Heart right ventricle (tissue), 16 donors: ENCODE measurements around the gene ZNF462. TPM values are rescaled to one million over a fixed set of nuclear protein-coding genes. Genes with fewer than 3 reads are reported as not detected.

Experiments used
- ATAC-seq, 8 donors: fragments of 200-7000 bp; cut with Tn5 transposase; one replicate each; pipeline ENCODE4 v1.9.1; 2020; ENCODE audit warnings: mild to moderate bottlenecking in 8 of 8, moderate library complexity in 8 of 8, moderate number of reproducible peaks in 1 of 8
- DNase-seq, 2 donors: peaks; one replicate each; pipeline ENCODE4 v3.0.0-alpha.2; 2020
- H3K27ac ChIP-seq, 10 donors: fragments of 200-600 bp; sonication (generic) in 2 of 10; one replicate each; pipeline versions ENCODE4 v1.5.0 to v1.8.0; 2020 to 2022; ENCODE audit warnings: mild to moderate bottlenecking in 3 of 10
- H3K27me3 ChIP-seq, 7 donors: fragments of 200-600 bp; one replicate each; pipeline ENCODE4 v1.8.0; 2021 to 2022; ENCODE audit warnings: mild to moderate bottlenecking in 2 of 7
- H3K36me3 ChIP-seq, 9 donors: fragments of 200-600 bp; sonication (generic) in 1 of 9; one replicate each; pipeline versions ENCODE4 v1.5.0 to v1.8.0; 2020 to 2022; ENCODE audit warnings: mild to moderate bottlenecking in 2 of 9
- H3K4me1 ChIP-seq, 9 donors: fragments of 200-600 bp; sonication (generic) in 1 of 9; one replicate each; pipeline versions ENCODE4 v1.5.0 to v1.8.0; 2020 to 2022; ENCODE audit warnings: mild to moderate bottlenecking in 4 of 9
- H3K4me3 ChIP-seq, 10 donors: fragments of 200-600 bp; sonication (generic) in 2 of 10; one replicate each; pipeline versions ENCODE4 v1.5.0 to v1.8.0; 2020 to 2022; ENCODE audit warnings: mild to moderate bottlenecking in 7 of 10, moderate library complexity in 2 of 10
- H3K9me3 ChIP-seq, 11 donors: fragments of 200-600 bp in 10 of 11; sonication (generic) in 2 of 11; one replicate each; pipeline versions ENCODE4 v1.5.0 to v1.8.0; 2013 to 2022; ENCODE audit warnings: mild to moderate bottlenecking in 2 of 11, control low read depth in 1 of 11, moderate library complexity in 1 of 11
- CTCF ChIP-seq, 9 donors: fragments of 200-600 bp; sonication (generic) in 2 of 9; IDR thresholded peaks; one replicate each; pipeline versions ENCODE4 v1.5.0 to v1.8.0; 2021 to 2022; ENCODE audit warnings: antibody characterized with exemption in 9 of 9, mild to moderate bottlenecking in 5 of 9, moderate library complexity in 1 of 9
- WGBS, 2 donors: extraction: QIAGEN DNeasy Blood & Tissue Kit; methylation state at CpG; one replicate each; pipeline ENCODE4 v1.1.7; 2013; ENCODE audit warnings: inconsistent platforms in 1 of 2; 5-methylcytosine and 5-hydroxymethylcytosine counted together
- intact Hi-C, 10 donors: fragments of 100-400 bp; cut with DNase I; formaldehyde crosslinking; loops; one replicate each; pipeline versions ENCODE4 v1.11.1 to v1.14.2; 2022
- polyA plus RNA-seq, 2 donors: library from polyadenylated mRNA; stranded (reverse); fragments of 200-250 nt; gene quantifications; one replicate each; pipeline ENCODE4 v1.2.3, GENCODE V29; 2013
- total RNA-seq, 10 donors: library from RNA; stranded (reverse); fragmentation: NEBNext Ultra II Directional in 3 of 10; extraction: Animal tissue kit (Norgen Biotek cat#: 25700) in 3 of 10; gene quantifications; one replicate each; pipeline versions ENCODE4 v1.2.1 to v1.2.4, GENCODE V29; 2021 to 2023
- donor health status: Arrhythmogenic right ventricular cardiomyopathy.
- donor health status: ischemic (EF 13 %, LVEDD 7.1; RV severe dilation, severe dysfunction).
- donor health status: healthy with polysubstance abuse.
- donor health status: DM: no; HTN: yes; CAD: no.
- donor health status: DM: no; HTN: no; CAD: no.
- donor health status: ischemic (EF 25% LVEDD 6.9; RV normal size, moderate dysfunction).
- donor health status: ischemic (EF 25% LVEDD 5.7; RV mildly dilated, moderate dysfunction).
- donor health status: healthy.
- donor health status: DM: yes; HTN: yes; CAD: no.
- donor health status: Ischemic cardiomyopathy.
- donor health status: ischemic (EF 35%, LVEDD 5.7; RV mildly dilated, moderate dysfunction).
- donor health status: nonischemic (EF 11% LVEDD 7.7; RV severe dilation, severe dysfunction).
- donor health status: DM: yes; HTN: yes; CAD: no.
- donor health status: PGD.
- donor health status: ischemic (EF 29% LVEDD 5.4; RV normal size, mild dysfunction).
- donor health status: nonischemic (EF 23%, LVEDD 6.1; RV moderate dilation, normal function).

ZNF462 gene
- total and polyA plus RNA-seq, 12 donors = 1.9 to 47.7 (median 33.1) TPM

GRCh38 chr9:107049046-107049802, 186.3 kb downstream of the ZNF462 start:
- H3K36me3 ChIP-seq = no peaks in the 10 kb centered on the region
- H3K4me3 ChIP-seq = no peak overlapping the region
- 77 to 82% methylated on average over 13 of the region's 13 CpGs for WGBS, 2 donors
- H3K9me3 ChIP-seq = no peaks in the 10 kb centered on the region
- DNase-seq = no peak
- no peak for TF ChIP-seq CTCF (IDR thresholded peaks at IDR 0.05)
- H3K27me3 ChIP-seq = no peaks in the 10 kb centered on the region
- no peak for ATAC-seq
- intact Hi-C loops = loop anchor here in 1 of 10 donors (10.0 kb wide), 1 partner anchor 394 kb away; no protein-coding TSS in a partner anchor
- H3K4me1 ChIP-seq = peaks cover 0 to 3% (median 0%) of the 10 kb centered on the region in 9 donors
- no peak overlapping the region for H3K27ac ChIP-seq

- Histone ChIP-seq H3K4me3 (no peak overlapping the region), H3K9me3 (no peaks in the 10 kb centered on the region), H3K36me3 (no peaks in the 10 kb centered on the region), H3K4me1 (no peaks in the 10 kb centered on the region), H3K27me3 (no peaks in the 10 kb centered on the region), H3K27ac (no peak overlapping the region)
- 57 to 60% methylated on average over 2 of the region's 2 CpGs for WGBS, 2 donors
- DNase-seq = no peak
- no peak for ATAC-seq
- intact Hi-C loops = loop anchor here in 1 of 10 donors (10.0 kb wide), 1 partner anchor 395 kb away; no protein-coding TSS in a partner anchor
- TF ChIP-seq CTCF (IDR thresholded peaks at IDR 0.05) = no peak
These were observed 186.8 kb downstream of the ZNF462 start for GRCh38 chr9:107049803-107050184.

DNA sequence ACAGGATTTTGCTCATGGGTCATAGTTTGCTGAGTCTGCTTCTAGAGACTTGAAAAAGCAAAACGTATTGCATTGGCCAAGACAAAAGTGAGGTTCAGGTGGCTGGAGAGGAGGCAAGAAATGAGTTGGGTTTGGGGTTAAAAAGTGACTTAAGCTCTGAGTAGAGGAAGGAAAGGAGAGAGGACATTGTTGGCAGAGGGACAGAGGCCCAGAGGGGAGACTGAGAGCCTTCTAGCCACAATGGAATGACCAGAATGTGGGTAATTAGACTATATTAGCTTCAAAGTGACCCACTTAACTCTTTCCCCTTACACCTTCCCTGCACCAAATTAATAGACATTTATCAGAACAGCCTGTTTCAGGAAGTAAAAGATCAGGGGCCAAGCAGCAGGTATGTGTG, 188.4 kb downstream of the ZNF462 start:
- Histone ChIP-seq H3K27me3 (no peaks in the 10 kb centered on the region), H3K4me3 (no peak overlapping the region), H3K36me3 (no peaks in the 10 kb centered on the region), H3K27ac (no peak overlapping the region), H3K9me3 (no peaks in the 10 kb centered on the region), H3K4me1 (no peaks in the 10 kb centered on the region)
- intact Hi-C loops = no loop called here
- DNase-seq (no peak), ATAC-seq (no peak)
- WGBS, 2 donors = 65 to 86% methylated on average over 1 of the region's 1 CpG
- TF ChIP-seq CTCF (IDR thresholded peaks at IDR 0.05) = no peak

GRCh38 chr9:107054146-107054545, 191.2 kb downstream of the ZNF462 start:
- Histone ChIP-seq H3K27me3 (no peaks in the 10 kb centered on the region), H3K4me3 (no peak overlapping the region), H3K36me3 (no peaks in the 10 kb centered on the region), H3K4me1 (no peaks in the 10 kb centered on the region), H3K27ac (no peak overlapping the region), H3K9me3 (no peaks in the 10 kb centered on the region)
- DNase-seq (no peak), ATAC-seq (no peak)
- intact Hi-C loops = no loop called here
- 55 to 75% methylated on average over 2 of the region's 2 CpGs for WGBS, 2 donors
- TF ChIP-seq CTCF (IDR thresholded peaks at IDR 0.05) = no peak
